GM19023 (cell line): Measurements from ENCODE around the gene EYA4.

ENCODE experiments used
- ATAC-seq: cut with Tn5 transposase; IDR thresholded peaks from one replicate; pipeline ENCODE4 v1.9.1; 2021; ENCODE audit warnings: mild to moderate bottlenecking, moderate library complexity; ENCODE audit not compliant: unreplicated experiment

EYA4 gene

GRCh38 chr6:133435065-133435728, 194.0 kb downstream of the EYA4 start:
- ATAC-seq, result no peak

- ATAC-seq, result no peak
These were observed 195.5 kb downstream of the EYA4 start for GRCh38 chr6:133436652-133437051.

- ATAC-seq, result no peak
These were observed 200.3 kb downstream of the EYA4 start for GRCh38 chr6:133441491-133441890.

GRCh38 chr6:133446789-133447188, 205.6 kb downstream of the EYA4 start:
- ATAC-seq, result no peak

- ATAC-seq, result no peak
These were observed 206.8 kb downstream of the EYA4 start for GRCh38 chr6:133447924-133448323.

- ATAC-seq, result no peak
These were observed 215.3 kb downstream of the EYA4 start for GRCh38 chr6:133456439-133456838.

- no peak for ATAC-seq
These were observed 215.8 kb downstream of the EYA4 start for GRCh38 chr6:133456944-133457343.

GRCh38 chr6:133460101-133460500, 218.9 kb downstream of the EYA4 start:
- ATAC-seq, result no peak

- ATAC-seq, result no peak
These were observed 222.6 kb downstream of the EYA4 start for GRCh38 chr6:133463790-133464189.

- no peak for ATAC-seq
These were observed 225.5 kb downstream of the EYA4 start for GRCh38 chr6:133466680-133467079.

GRCh38 chr6:133467231-133467981, 226.2 kb downstream of the EYA4 start:
- ATAC-seq, result no peak

GRCh38 chr6:133467982-133468380, 226.8 kb downstream of the EYA4 start:
- no peak for ATAC-seq

GRCh38 chr6:133468591-133468990, 227.4 kb downstream of the EYA4 start:
- ATAC-seq, result no peak

GRCh38 chr6:133474516-133474915, 233.4 kb downstream of the EYA4 start:
- ATAC-seq, result no peak

GRCh38 chr6:133478673-133479072, 237.5 kb downstream of the EYA4 start:
- ATAC-seq, result no peak

GRCh38 chr6:133487174-133487573, 246.0 kb downstream of the EYA4 start:
- no peak for ATAC-seq

GRCh38 chr6:133495205-133495903, 254.2 kb downstream of the EYA4 start:
- ATAC-seq, result no peak

GRCh38 chr6:133499662-133500061, 258.5 kb downstream of the EYA4 start:
- ATAC-seq, result no peak

GRCh38 chr6:133501675-133502270, 260.6 kb downstream of the EYA4 start:
- ATAC-seq, result no peak

- ATAC-seq, result no peak
These were observed 261.5 kb downstream of the EYA4 start for GRCh38 chr6:133502441-133503335.

- ATAC-seq, result no peak
These were observed 262.2 kb downstream of the EYA4 start for GRCh38 chr6:133503336-133503729.
